CD1c-positive myeloid dendritic cell (primary cell): ENCODE data around the gene CNIH2.
"Not testable (repeated sequence)": the region's sequence is repeated elsewhere in the genome, so short reads cannot be mapped to it uniquely, and the experiment has no call there.

Experiments
- DNase-seq: peaks from one replicate; pipeline ENCODE4 v3.0.0-alpha.2; 2016; ENCODE audit errors: extremely low spot score

CNIH2 gene

GRCh38 chr11:66277471-66278362, at the start of gene CNIH2:
Gene CNIH2, plus strand, starts transcription at chr11:66278175. Its CDS starts 282 bp downstream, at chr11:66278457.
- DNase-seq = peak; percentile 38

- DNase-seq = no peak
Measured at GRCh38 chr11:66228521-66228920, 49.5 kb upstream of the CNIH2 start.

DNA sequence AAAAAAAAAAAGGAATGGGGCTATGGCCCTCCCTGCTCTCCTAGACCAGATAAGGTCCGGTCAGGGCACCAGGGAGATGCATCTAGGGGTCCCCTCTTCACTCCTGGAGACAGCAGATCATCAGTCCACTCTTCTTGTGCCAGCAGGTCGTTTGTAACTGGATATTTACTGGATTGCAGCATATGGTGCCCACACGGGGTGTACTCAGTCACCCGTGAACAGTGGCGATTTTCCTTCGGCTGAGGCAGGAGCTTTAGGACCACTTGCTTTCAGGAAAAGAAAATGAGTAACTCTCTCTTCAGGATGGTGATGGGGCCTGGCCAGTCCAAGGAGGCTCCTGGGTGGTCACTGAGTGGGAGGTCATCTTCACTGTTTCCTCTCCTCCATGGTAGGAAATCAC, 47.8 kb upstream of the CNIH2 start:
- DNase-seq = no peak

DNA sequence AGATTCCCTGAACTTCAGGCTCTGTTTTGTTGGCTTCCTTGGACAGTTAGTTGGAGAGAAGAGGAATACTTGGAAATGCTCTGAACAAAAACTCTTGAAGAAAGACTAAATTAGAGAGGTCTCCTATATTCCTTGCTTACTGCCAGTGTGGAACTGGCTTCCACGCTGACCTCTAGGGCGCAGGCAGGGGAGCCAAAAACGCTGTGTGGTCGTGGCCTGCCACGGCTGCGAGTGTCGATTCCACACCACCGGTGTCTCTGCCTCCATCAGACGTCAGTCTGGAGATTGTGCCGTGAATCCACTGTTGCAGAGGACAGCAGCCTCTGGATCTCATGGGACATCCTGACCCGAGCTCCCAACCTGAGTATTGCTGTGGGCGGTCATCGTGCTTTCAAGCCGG, 47.0 kb upstream of the CNIH2 start:
- DNase-seq = no peak

GRCh38 chr11:66231561-66231960, 46.4 kb upstream of the CNIH2 start:
- no peak for DNase-seq

DNA sequence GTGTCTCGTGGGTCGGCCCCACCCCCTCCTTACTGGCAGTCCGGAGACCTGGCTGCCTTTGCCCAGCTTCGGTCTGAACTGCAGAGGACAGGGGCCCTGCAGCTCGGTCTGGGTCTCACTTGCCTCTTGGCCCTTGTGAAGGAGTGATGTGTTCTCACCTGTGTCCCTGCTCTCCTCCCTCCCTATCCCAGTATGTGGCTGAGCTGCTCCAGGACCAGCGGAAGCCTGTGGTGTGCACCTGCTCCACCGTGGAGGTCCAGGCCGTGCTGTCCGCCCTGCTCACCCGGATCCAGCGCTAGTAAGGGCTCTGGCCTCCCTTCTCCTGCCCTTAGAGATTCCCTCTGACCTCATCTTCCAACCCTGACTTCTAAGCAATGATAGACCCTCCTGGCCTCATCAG, 45.2 kb upstream of the CNIH2 start:
- DNase-seq = no peak

DNA sequence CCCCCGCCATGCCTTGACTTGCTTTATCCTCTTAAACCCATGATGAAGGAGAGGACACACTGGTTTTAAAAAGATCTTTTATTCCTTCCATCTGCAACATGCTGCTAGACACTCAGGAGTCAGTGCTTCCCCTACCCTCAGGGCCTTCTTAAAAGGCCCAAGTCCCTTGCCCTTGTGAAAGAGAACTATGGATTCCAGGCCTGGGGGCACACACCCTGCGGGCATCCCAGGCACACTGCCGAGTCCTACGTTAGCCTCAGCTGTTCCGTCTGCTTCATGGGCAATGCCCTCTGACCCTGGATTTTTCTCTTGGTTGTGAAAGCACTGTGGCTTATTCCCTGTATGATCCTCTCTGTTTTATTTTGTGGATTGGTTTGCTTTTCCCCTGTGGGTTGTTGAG, 44.7 kb upstream of the CNIH2 start:
- no peak for DNase-seq

- DNase-seq = no peak
Measured at GRCh38 chr11:66235141-66235540, 42.8 kb upstream of the CNIH2 start.

GRCh38 chr11:66237867-66238266, 40.1 kb upstream of the CNIH2 start:
- DNase-seq = no peak

- DNase-seq = no peak
Measured at GRCh38 chr11:66238786-66239413, 39.1 kb upstream of the CNIH2 start.

GRCh38 chr11:66239511-66239910, 38.5 kb upstream of the CNIH2 start:
- no peak for DNase-seq

GRCh38 chr11:66239998-66240780, 37.8 kb upstream of the CNIH2 start:
- DNase-seq = no peak

DNA sequence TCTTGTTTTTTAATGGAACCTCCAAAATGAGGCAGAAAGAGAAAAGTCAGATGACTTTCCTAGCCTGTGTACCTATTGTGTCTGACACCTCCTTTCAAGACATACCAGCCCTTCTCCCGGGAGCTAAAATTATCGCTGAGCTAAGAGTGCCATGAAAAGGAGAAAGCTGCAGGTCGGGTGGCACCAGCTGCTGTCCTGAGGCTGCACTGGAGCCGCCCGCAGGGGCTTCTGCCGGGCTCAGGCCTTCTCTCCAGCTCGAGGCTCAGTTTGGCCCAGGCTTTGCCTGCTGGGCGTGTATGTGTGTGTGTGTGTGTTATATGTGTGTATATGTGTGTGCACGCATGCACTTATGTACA, 37.2 kb upstream of the CNIH2 start:
- DNase-seq = no peak

- DNase-seq = no peak
Measured at GRCh38 chr11:66242095-66242765, 35.7 kb upstream of the CNIH2 start.

GRCh38 chr11:66243782-66244535, 34.0 kb upstream of the CNIH2 start:
- no peak for DNase-seq

DNA sequence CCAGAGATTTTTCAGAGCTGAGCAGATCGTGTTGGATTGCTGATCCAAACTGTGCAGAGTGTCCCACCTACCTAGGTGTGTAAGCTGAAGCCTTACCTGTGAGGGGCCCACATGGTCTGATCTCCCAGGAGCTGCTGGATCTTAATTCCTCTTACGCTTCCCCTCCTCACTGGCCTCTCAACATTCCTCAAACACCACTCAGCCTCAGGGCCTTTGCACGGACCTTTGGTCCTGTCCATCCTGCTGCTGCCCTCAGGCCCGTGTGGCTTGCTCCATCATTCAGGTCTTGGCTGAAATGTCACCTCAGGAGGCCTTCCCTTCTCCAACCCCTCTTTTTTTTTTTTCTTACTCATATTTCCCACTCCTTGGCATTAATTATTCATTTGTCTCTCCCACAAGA, 30.7 kb upstream of the CNIH2 start:
- no peak for DNase-seq

- DNase-seq = no peak
Measured at GRCh38 chr11:66247801-66248200, 30.2 kb upstream of the CNIH2 start.

DNA sequence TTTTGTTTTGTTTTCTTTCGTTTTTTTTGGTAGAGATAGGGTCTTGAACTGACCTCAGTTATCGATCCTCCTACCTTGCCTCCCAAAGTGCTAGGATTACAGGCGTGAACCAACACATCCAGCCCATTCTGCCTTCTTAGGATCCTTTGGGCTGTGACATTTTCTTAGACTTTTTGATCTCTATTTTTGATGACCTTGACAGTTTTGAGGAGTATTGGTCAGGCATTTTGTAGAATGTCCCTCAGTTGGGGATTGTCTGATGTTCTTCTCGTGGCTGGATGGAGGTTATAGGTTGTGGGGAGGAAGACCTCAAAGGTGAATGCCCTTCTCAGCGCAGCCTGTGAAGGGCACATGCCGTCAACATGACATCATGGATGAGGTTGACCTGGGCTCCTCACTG, 29.1 kb upstream of the CNIH2 start:
- no peak for DNase-seq

DNA sequence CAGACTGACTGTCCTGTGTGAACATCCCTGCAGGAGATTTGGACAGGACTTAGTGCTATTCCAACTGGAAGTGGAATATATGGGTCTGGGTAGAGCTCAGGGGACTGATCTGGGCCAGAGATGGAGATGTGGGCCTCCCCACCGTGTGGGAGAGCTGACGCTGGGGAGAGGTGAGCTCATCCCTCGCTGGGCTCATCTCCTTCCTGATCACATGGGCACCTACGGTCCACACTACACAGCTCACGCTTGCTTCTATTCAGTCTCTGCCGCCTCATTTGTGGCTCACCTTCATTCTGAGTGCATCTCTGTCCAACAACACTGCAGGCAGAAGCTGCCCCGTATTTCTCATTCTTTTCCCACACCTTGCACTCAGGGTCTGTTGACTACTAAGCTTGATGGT, 26.2 kb upstream of the CNIH2 start:
- no peak for DNase-seq

DNA sequence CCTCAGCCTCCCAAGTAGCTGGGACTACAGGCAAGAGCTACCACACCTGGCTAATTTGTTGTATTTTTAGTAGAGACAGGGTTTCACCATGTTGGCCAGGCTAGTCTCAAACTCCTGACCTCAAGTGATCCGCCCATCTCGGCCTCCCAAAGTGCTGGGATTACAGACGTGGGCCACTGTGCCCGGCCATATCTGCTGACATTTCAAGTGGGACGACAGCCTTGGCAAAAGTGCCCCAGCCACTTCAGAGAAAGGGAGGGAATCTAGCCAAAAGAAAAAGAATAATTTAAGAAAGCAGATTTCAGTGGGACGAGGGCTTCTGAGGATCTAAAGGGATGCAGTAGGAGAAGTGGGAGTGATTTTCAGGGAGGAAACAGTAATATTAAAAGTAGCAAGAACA, 24.9 kb upstream of the CNIH2 start:
- DNase-seq = not testable (repeated sequence)

GRCh38 chr11:66258473-66258893, 19.5 kb upstream of the CNIH2 start:
- no peak for DNase-seq
